ENCODE measurements around the gene GFER. TPM values are rescaled to one million over a fixed set of nuclear protein-coding genes. Genes with fewer than 3 reads are reported as not detected.
A peak's percentile ranks its signal among the peaks of the same experiment; 100 is the strongest.

The GFER gene
- total RNA-seq, 1 experiment from 2014 or later = 30.5 TPM

- DNase-seq (ENCODE audit: low read depth) = no peak
Observed at GRCh38 chr16:1990351-1991134, 6.5 kb downstream of the GFER start.

GRCh38 chr16:1991135-1991551 is 7.2 kb downstream of the GFER start:
- no peak for DNase-seq (ENCODE audit: low read depth)

GRCh38 chr16:1991588-1991947 is 7.6 kb downstream of the GFER start:
- no peak for DNase-seq (ENCODE audit: low read depth)

- peak; percentile 73 for DNase-seq (ENCODE audit: low read depth)
Observed at GRCh38 chr16:1991948-1992703, 8.1 kb downstream of the GFER start.

GRCh38 chr16:1992704-1993317 is 8.8 kb downstream of the GFER start:
- no peak for DNase-seq (ENCODE audit: low read depth)

- no peak for DNase-seq (ENCODE audit: low read depth)
Observed at GRCh38 chr16:1993731-1994131, 9.7 kb downstream of the GFER start.

GRCh38 chr16:1997494-1998359 is 13.7 kb downstream of the GFER start:
- DNase-seq (ENCODE audit: low read depth) = no peak

- DNase-seq (ENCODE audit: low read depth) = no peak
Observed at GRCh38 chr16:1998360-1998835, 14.4 kb downstream of the GFER start.

GRCh38 chr16:1998852-1999801 is 15.1 kb downstream of the GFER start:
- DNase-seq (ENCODE audit: low read depth) = no peak

- no peak for DNase-seq (ENCODE audit: low read depth)
Observed at GRCh38 chr16:1999866-2000514, 16.0 kb downstream of the GFER start.

GRCh38 chr16:2001035-2001434 is 17.0 kb downstream of the GFER start:
- DNase-seq (ENCODE audit: low read depth) = no peak

GRCh38 chr16:2001456-2002355 is 17.7 kb downstream of the GFER start:
- no peak for DNase-seq (ENCODE audit: low read depth)

GRCh38 chr16:2002406-2003230 is 18.6 kb downstream of the GFER start:
- DNase-seq (ENCODE audit: low read depth) = no peak

- DNase-seq (ENCODE audit: low read depth) = no peak
Observed at GRCh38 chr16:2003231-2003826, 19.3 kb downstream of the GFER start.

GRCh38 chr16:2003827-2004641 is 20.0 kb downstream of the GFER start:
- DNase-seq (ENCODE audit: low read depth) = peak; percentile 97

- DNase-seq (ENCODE audit: low read depth) = no peak
Observed at GRCh38 chr16:2004795-2005517, 21.0 kb downstream of the GFER start.

Measured in LHCN-M2 (cell line).